Esophagus muscularis mucosa (tissue), 4 donors: Measurements from ENCODE around the gene MAP3K20. TPM values are rescaled to one million over a fixed set of nuclear protein-coding genes. Genes with fewer than 3 reads are reported as not detected.
A peak's percentile ranks its signal among the peaks of the same experiment; 100 is the strongest.

Source experiments
- DNase-seq: peaks from one replicate; pipeline ENCODE4 v3.0.0-alpha.2; 2017; ENCODE audit errors: extremely low spot score
- H3K27ac ChIP-seq, 4 donors: fragments of 200-600 bp; sonication (generic); replicated peaks in 1 of 4; 1 replicate in 3 of 4; 2 replicates in 1 of 4; pipeline ENCODE4 v1.5.1; 2016 to 2019; ENCODE audit warnings: mild to moderate bottlenecking in 1 of 4
- H3K27me3 ChIP-seq, 4 donors: fragments of 200-600 bp; sonication (generic); one replicate each; pipeline versions ENCODE4 v1.5.1 to v1.6.0; 2016 to 2019
- H3K36me3 ChIP-seq, 4 donors: fragments of 200-600 bp; sonication (generic); one replicate each; pipeline ENCODE4 v1.5.1; 2016 to 2019
- H3K4me1 ChIP-seq, 4 donors: fragments of 200-600 bp; sonication (generic); one replicate each; pipeline ENCODE4 v1.5.1; 2016 to 2019
- H3K4me3 ChIP-seq, 4 donors: fragments of 200-600 bp; sonication (generic); 1 replicate in 2 of 4; 2 replicates in 2 of 4; pipeline ENCODE4 v1.5.1; 2016 to 2019; ENCODE audit warnings: mild to moderate bottlenecking in 4 of 4, moderate library complexity in 1 of 4
- H3K9me3 ChIP-seq, 4 donors: fragments of 200-600 bp; sonication (generic); 1 replicate in 3 of 4; 2 replicates in 1 of 4; pipeline ENCODE4 v1.5.1; 2016 to 2019
- CTCF ChIP-seq, 3 experiments: fragments of 200-600 bp in 2 of 3; fragments of 450-650 bp in 1 of 3; sonication (generic) in 2 of 3; IDR thresholded peaks; one replicate each; pipeline ENCODE4 v1.5.1; 2017 to 2019; ENCODE audit warnings: antibody characterized with exemption in 3 of 3, mild to moderate bottlenecking in 2 of 3, moderate library complexity in 1 of 3
- EP300 ChIP-seq: sonication (generic); formaldehyde crosslinking; IDR thresholded peaks from one replicate; pipeline ENCODE4 v1.6.1; 2017; ENCODE audit warnings: antibody characterized with exemption
- POLR2A ChIP-seq: fragments of 450-650 bp; IDR thresholded peaks from one replicate; pipeline ENCODE4 v1.6.1; 2017; ENCODE audit warnings: antibody characterized with exemption, moderate library complexity, mild to moderate bottlenecking, low read depth
- POLR2AphosphoS5 ChIP-seq, 2 donors: sonication (generic); formaldehyde crosslinking; IDR thresholded peaks; one replicate each; pipeline ENCODE4 v1.6.1; 2017; ENCODE audit warnings: antibody characterized with exemption in 2 of 2
- WGBS: methylation state at CpG from one replicate; pipeline ENCODE4 v1.1.5; 2018; 5-methylcytosine and 5-hydroxymethylcytosine counted together
- intact Hi-C: fragments of 100-400 bp; cut with DNase I; formaldehyde crosslinking; loops from one replicate; pipeline ENCODE4 v1.15.1; 2023
- total RNA-seq, 4 donors: library from RNA; depleted of rRNA; stranded (reverse); fragments of >200 nt; gene quantifications; one replicate each; pipeline versions ENCODE4 v1.1.0 to v1.2.1, GENCODE V29; 2016

The MAP3K20 gene
- total RNA-seq, 4 donors from 2014 or later = 238 to 335 (median 267) TPM

- Histone ChIP-seq H3K36me3 (peaks cover 0 to 17% (median 9%) of the 10 kb centered on the region in 4 donors), H3K4me3 (no peak overlapping the region), H3K9me3 (no peaks in the 10 kb centered on the region), H3K27ac (peak overlapping the region; percentile 70 to 84 (median 74)), H3K4me1 (peaks cover 58 to 79% (median 75%) of the 10 kb centered on the region in 4 donors), H3K27me3 (no peaks in the 10 kb centered on the region)
- intact Hi-C loops = no loop called here
- 41% methylated on average over 3 of the region's 3 CpGs for WGBS
- TF ChIP-seq POLR2AphosphoS5 (IDR thresholded peaks at IDR 0.05) (peak in 1 of 2 donors; percentile 30), EP300 (no peak), POLR2A (no peak)
- no peak for DNase-seq
Measured at GRCh38 chr2:173195100-173195499, 119.5 kb downstream of the MAP3K20 start.

DNA sequence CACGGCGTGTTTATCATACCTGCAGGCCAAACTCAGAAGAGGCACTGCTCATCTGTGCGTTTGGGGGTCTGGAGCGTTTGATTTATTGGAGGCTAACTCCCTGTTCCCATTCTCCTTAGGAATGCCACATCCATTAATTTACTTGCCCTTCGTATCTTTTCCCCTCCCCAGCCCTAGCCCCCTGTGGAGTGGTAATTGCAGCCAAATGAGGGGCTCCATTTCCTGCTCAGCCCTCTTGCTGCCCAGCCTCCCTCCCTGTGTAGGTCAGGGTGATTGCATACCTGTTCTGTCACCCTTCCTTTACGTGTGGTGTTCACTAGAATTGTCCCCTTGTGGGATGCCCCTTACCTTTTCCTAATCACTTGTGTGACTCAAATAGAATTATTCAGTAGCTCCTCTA, 120.4 kb downstream of the MAP3K20 start:
- H3K4me3 ChIP-seq = no peak overlapping the region
- no peak for TF ChIP-seq POLR2AphosphoS5 (IDR thresholded peaks at IDR 0.05)
- no peak for TF ChIP-seq POLR2A
- TF ChIP-seq CTCF (IDR thresholded peaks at IDR 0.05) = no peak
- no peak for TF ChIP-seq EP300
- intact Hi-C loops = no loop called here
- WGBS = 93% methylated on average over 6 of the region's 6 CpGs
- H3K27me3 ChIP-seq = no peaks in the 10 kb centered on the region
- H3K4me1 ChIP-seq = peaks cover 55 to 77% (median 72%) of the 10 kb centered on the region in 4 donors
- DNase-seq = no peak
- no peaks in the 10 kb centered on the region for H3K9me3 ChIP-seq
- H3K27ac ChIP-seq = peak overlapping the region; percentile 70 to 84 (median 74)
- H3K36me3 ChIP-seq = peaks cover 0 to 17% (median 9%) of the 10 kb centered on the region in 4 donors

- Histone ChIP-seq H3K9me3 (no peaks in the 10 kb centered on the region), H3K36me3 (peaks cover 0 to 17% (median 9%) of the 10 kb centered on the region in 4 donors), H3K27ac (peak overlapping the region; percentile 70 to 84 (median 74)), H3K4me1 (peaks cover 49 to 77% (median 72%) of the 10 kb centered on the region in 4 donors), H3K27me3 (no peaks in the 10 kb centered on the region), H3K4me3 (no peak overlapping the region)
- WGBS = 78% methylated on average over 4 of the region's 4 CpGs
- TF ChIP-seq POLR2AphosphoS5 (IDR thresholded peaks at IDR 0.05) (no peak), EP300 (no peak)
- no peak for DNase-seq
- intact Hi-C loops = no loop called here
Measured at GRCh38 chr2:173196638-173197037, 121.0 kb downstream of the MAP3K20 start.

GRCh38 chr2:173198327-173198726, 122.7 kb downstream of the MAP3K20 start:
- Histone ChIP-seq H3K27ac (peak overlapping the region in 3 of 4 donors; percentile 48 to 84 (median 82)), H3K4me1 (peaks cover 32 to 77% (median 71%) of the 10 kb centered on the region in 4 donors), H3K27me3 (no peaks in the 10 kb centered on the region), H3K36me3 (peaks cover 0 to 17% (median 9%) of the 10 kb centered on the region in 4 donors), H3K9me3 (no peaks in the 10 kb centered on the region), H3K4me3 (no peak overlapping the region)
- TF ChIP-seq EP300 (no peak), POLR2AphosphoS5 (IDR thresholded peaks at IDR 0.05) (no peak), POLR2A (no peak), CTCF (IDR thresholded peaks at IDR 0.05) (no peak)
- intact Hi-C loops = no loop called here
- WGBS = 91% methylated on average over 7 of the region's 7 CpGs
- DNase-seq = no peak

- no peak overlapping the region for H3K4me3 ChIP-seq
- peaks cover 0 to 17% (median 9%) of the 10 kb centered on the region in 4 donors for H3K36me3 ChIP-seq
- H3K27me3 ChIP-seq = no peaks in the 10 kb centered on the region
- no peaks in the 10 kb centered on the region for H3K9me3 ChIP-seq
- 33% methylated on average over 1 of the region's 1 CpG for WGBS
- peak overlapping the region; percentile 40 to 84 (median 65) for H3K27ac ChIP-seq
- intact Hi-C loops = no loop called here
- peak in 1 of 2 donors; percentile 16 for TF ChIP-seq POLR2AphosphoS5 (IDR thresholded peaks at IDR 0.05)
- TF ChIP-seq EP300 = no peak
- TF ChIP-seq POLR2A = no peak
- no peak for TF ChIP-seq CTCF (IDR thresholded peaks at IDR 0.05)
- H3K4me1 ChIP-seq = peaks cover 31 to 77% (median 71%) of the 10 kb centered on the region in 4 donors
- no peak for DNase-seq
Measured at GRCh38 chr2:173199294-173199693, 123.6 kb downstream of the MAP3K20 start.
